Mononuclear cell (primary cell): Measurements from ENCODE around the gene RET. TPM values are rescaled to one million over a fixed set of nuclear protein-coding genes. Genes with fewer than 3 reads are reported as not detected.
A peak's percentile ranks its signal among the peaks of the same experiment; 100 is the strongest.
"Not testable (repeated sequence)": the region's sequence is repeated elsewhere in the genome, so short reads cannot be mapped to it uniquely, and the experiment has no call there.

Source experiments
- H3K27me3 ChIP-seq: 2 replicates; pipeline ENCODE4 v1.6.0; 2011; ENCODE audit warnings: low read length, control low read depth; ENCODE audit not compliant: insufficient read depth
- H3K4me1 ChIP-seq: 2 replicates; pipeline ENCODE4 v1.5.1; 2011; ENCODE audit warnings: mild to moderate bottlenecking, low read length, control low read depth; ENCODE audit not compliant: insufficient read depth
- H3K4me3 ChIP-seq: 2 replicates; pipeline ENCODE4 v1.5.1; 2011; ENCODE audit warnings: mild to moderate bottlenecking, low read length, moderate library complexity
- H3K9me3 ChIP-seq: 2 replicates; pipeline ENCODE4 v1.5.1; 2011; ENCODE audit warnings: low read depth, mild to moderate bottlenecking, control low read depth, low read length
- total RNA-seq: library from RNA; depleted of rRNA; stranded (reverse); fragments of >200 nt; gene quantifications from one replicate; pipeline ENCODE4 v1.2.3, GENCODE V29; 2012

RET gene
- total RNA-seq, 1 donor: 0.63 TPM

- no peak overlapping the region for H3K4me3 ChIP-seq
- H3K4me1 ChIP-seq: peaks cover 20% of the 10 kb centered on the region
- H3K9me3 ChIP-seq: no peaks in the 10 kb centered on the region
- H3K27me3 ChIP-seq: no peaks in the 10 kb centered on the region
Observed at GRCh38 chr10:43093423-43094076, 16.7 kb downstream of the RET start.

GRCh38 chr10:43094085-43094484, 17.2 kb downstream of the RET start:
- no peak overlapping the region for H3K4me3 ChIP-seq
- H3K27me3 ChIP-seq: no peaks in the 10 kb centered on the region
- no peaks in the 10 kb centered on the region for H3K9me3 ChIP-seq
- H3K4me1 ChIP-seq: peaks cover 20% of the 10 kb centered on the region

- not testable (repeated sequence) for H3K9me3 ChIP-seq
Observed at GRCh38 chr10:43099339-43099738, 22.5 kb downstream of the RET start.

GRCh38 chr10:43099928-43100327, 23.1 kb downstream of the RET start:
- Histone ChIP-seq H3K9me3 (no peaks in the 10 kb centered on the region), H3K4me1 (peaks cover 6% of the 10 kb centered on the region), H3K4me3 (no peak overlapping the region), H3K27me3 (peaks cover 11% of the 10 kb centered on the region)

More at GRCh38 chr10:43099339-43099738, 22.5 kb downstream of the RET start:
- not testable (repeated sequence) for H3K27me3 ChIP-seq, H3K4me3 ChIP-seq, H3K4me1 ChIP-seq

GRCh38 chr10:43100366-43100765, 23.5 kb downstream of the RET start:
- H3K4me3 ChIP-seq: no peak overlapping the region
- H3K4me1 ChIP-seq: peaks cover 10% of the 10 kb centered on the region
- H3K27me3 ChIP-seq: peaks cover 11% of the 10 kb centered on the region
- no peaks in the 10 kb centered on the region for H3K9me3 ChIP-seq

- Histone ChIP-seq H3K9me3 (no peaks in the 10 kb centered on the region), H3K27me3 (peaks cover 11% of the 10 kb centered on the region), H3K4me1 (peaks cover 25% of the 10 kb centered on the region), H3K4me3 (no peak overlapping the region)
Observed at GRCh38 chr10:43102063-43102828, 25.4 kb downstream of the RET start.

- Histone ChIP-seq H3K27me3 (peaks cover 11% of the 10 kb centered on the region), H3K4me1 (peaks cover 27% of the 10 kb centered on the region), H3K4me3 (peak overlapping the region; percentile 36), H3K9me3 (no peaks in the 10 kb centered on the region)
Observed at GRCh38 chr10:43105102-43105955, 28.5 kb downstream of the RET start.

GRCh38 chr10:43105956-43106229, 29.0 kb downstream of the RET start:
- Histone ChIP-seq H3K4me1 (peaks cover 32% of the 10 kb centered on the region), H3K9me3 (no peaks in the 10 kb centered on the region), H3K27me3 (peaks cover 11% of the 10 kb centered on the region), H3K4me3 (no peak overlapping the region)

GRCh38 chr10:43106256-43107091, 29.6 kb downstream of the RET start:
- H3K4me1 ChIP-seq: peaks cover 32% of the 10 kb centered on the region
- H3K9me3 ChIP-seq: no peaks in the 10 kb centered on the region

GRCh38 chr10:43108951-43109350, 32.1 kb downstream of the RET start:
- no peaks in the 10 kb centered on the region for H3K9me3 ChIP-seq
- H3K4me1 ChIP-seq: peaks cover 32% of the 10 kb centered on the region
- no peak overlapping the region for H3K4me3 ChIP-seq
- peaks cover 8% of the 10 kb centered on the region for H3K27me3 ChIP-seq

More at GRCh38 chr10:43106256-43107091, 29.6 kb downstream of the RET start:
- H3K4me3 ChIP-seq: no peak overlapping the region
- H3K27me3 ChIP-seq: peaks cover 11% of the 10 kb centered on the region

GRCh38 chr10:43109671-43110249, 32.9 kb downstream of the RET start:
- H3K9me3 ChIP-seq: no peaks in the 10 kb centered on the region
- H3K4me1 ChIP-seq: peaks cover 28% of the 10 kb centered on the region
- H3K27me3 ChIP-seq: peaks cover 2% of the 10 kb centered on the region
- no peak overlapping the region for H3K4me3 ChIP-seq

GRCh38 chr10:43110338-43111071, 33.6 kb downstream of the RET start:
- no peaks in the 10 kb centered on the region for H3K9me3 ChIP-seq
- no peaks in the 10 kb centered on the region for H3K27me3 ChIP-seq
- peaks cover 20% of the 10 kb centered on the region for H3K4me1 ChIP-seq
- no peak overlapping the region for H3K4me3 ChIP-seq

GRCh38 chr10:43111101-43111500, 34.2 kb downstream of the RET start:
- H3K4me3 ChIP-seq: no peak overlapping the region
- H3K9me3 ChIP-seq: no peaks in the 10 kb centered on the region
- no peaks in the 10 kb centered on the region for H3K27me3 ChIP-seq
- peaks cover 14% of the 10 kb centered on the region for H3K4me1 ChIP-seq
